ENCODE measurements around the gene NRXN3.

NRXN3 gene

DNA sequence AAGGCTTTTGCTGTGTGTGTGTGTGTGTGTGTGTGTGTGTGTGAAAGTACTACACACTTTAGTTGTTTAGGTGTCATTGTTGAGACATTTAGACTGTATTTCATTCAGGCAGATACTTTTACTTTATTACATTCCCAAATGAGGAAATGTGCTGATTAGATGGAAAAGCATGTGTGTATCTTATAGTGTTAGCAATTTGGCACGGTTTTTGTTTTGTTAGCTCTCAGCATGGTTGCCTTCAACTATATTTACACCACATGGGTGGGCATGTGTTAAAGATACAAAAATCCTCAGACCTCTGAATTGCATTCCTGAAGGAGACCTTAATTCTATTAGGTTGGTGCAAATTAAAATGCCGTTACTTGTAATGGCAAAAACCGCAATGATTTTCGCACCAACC is 1161.7 kb downstream of the NRXN3 start:
- no peak for DNase-seq

GRCh38 chr14:79332504-79333197 is 1162.5 kb downstream of the NRXN3 start:
- no peak for DNase-seq

DNA sequence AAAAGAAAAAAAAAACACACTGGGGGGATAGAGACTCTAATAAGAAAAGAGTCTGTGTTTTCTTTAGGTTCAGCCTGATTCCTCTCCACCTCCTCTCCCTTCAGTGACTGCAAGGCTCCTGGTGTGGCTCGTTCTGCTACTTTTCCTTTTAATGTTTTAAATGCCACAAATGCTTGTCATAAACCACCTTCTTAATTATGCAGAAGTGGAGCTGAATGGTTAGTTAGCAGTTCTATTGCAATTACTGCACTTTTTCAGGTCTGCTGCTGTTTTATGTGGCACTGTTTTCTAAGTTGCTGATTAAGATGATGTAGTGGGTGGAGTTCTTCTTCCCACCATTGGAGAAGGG is 1163.0 kb downstream of the NRXN3 start:
- no peak for DNase-seq

DNA sequence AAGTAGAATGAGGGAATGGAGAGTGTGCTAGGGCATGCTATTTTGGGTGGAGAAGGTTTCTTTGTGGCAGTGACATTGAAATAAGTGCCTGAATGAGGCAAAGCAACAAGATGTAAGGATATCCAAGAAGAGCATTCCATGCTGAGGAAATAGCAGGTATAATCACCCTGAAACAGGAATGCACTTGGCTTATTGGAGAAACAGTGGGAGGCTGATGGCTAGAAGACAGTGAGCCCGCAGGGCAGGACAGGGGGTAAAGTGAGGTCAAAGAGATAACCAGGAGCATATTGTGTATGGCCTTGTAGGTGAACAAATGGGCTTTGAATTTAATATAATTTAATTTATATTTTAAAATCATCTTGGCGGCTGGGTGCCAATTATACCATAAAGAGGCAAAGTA is 1164.1 kb downstream of the NRXN3 start:
- DNase-seq, result no peak

GRCh38 chr14:79337761-79338160 is 1167.6 kb downstream of the NRXN3 start:
- DNase-seq, result no peak

GRCh38 chr14:79342942-79343341 is 1172.8 kb downstream of the NRXN3 start:
- DNase-seq, result no peak

DNA sequence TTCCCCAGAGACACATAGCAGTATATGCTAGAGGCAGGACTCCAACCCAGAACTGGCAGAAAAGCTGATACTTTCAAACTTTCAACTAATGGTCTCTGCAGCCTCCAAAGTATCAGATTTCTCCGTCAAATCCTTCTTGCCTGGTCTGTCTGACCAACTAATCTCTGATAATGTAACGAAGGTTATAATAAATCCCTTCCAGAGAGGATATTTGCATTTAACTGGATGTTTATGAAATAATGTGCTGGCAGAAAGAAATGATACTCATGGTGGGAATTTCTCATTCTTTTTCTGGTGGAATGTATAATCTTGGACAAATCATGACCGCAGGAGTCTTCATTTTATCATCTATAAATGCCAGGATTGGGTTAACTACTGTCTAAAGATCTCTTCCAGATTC is 1180.8 kb downstream of the NRXN3 start:
- DNase-seq, result no peak

- no peak for DNase-seq
Measured at GRCh38 chr14:79352076-79352630, 1182.0 kb downstream of the NRXN3 start.

- DNase-seq, result no peak
Measured at GRCh38 chr14:79354336-79354735, 1184.2 kb downstream of the NRXN3 start.

- DNase-seq, result no peak
Measured at GRCh38 chr14:79356040-79356439, 1185.9 kb downstream of the NRXN3 start.

DNA sequence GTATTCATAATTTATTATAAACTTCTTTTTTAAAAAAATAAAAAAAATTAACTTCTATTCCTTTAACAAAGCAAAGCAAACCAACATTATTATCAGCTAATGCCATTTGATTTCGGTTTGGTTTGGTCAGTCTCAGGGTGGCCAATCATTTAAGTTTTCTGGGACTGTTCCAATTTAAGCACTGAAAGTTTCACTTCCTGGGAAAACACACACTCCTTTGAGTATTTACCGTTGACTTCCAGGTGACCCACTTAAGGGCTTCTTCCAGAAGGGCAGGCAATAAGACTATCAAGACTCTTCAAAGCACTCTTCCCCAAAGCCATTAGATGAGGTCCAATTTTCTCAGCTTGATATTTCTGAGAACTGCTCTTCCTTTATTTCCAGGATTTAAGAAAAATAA is 1187.1 kb downstream of the NRXN3 start:
- DNase-seq, result no peak

DNA sequence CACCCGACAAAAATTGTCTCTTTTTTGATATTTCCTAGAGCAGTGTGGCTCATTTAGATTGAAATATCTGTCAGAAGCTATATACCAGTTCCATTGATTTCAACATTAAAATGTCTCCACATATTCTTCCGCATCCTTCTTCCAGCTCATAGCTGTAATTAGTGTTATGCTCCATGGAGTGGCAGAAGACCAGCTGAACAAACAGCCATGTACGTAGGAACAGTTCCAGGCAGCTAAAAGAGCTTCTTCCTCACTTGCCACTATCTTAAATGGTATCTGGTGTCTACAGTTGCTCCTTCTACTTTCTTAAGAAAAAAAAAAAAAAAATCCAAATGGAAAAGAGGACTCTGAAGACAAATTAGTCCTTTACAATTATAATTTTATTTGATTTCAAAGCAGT is 1193.1 kb downstream of the NRXN3 start:
- no peak for DNase-seq

- no peak for DNase-seq
Measured at GRCh38 chr14:79369359-79370332, 1199.5 kb downstream of the NRXN3 start.

DNA sequence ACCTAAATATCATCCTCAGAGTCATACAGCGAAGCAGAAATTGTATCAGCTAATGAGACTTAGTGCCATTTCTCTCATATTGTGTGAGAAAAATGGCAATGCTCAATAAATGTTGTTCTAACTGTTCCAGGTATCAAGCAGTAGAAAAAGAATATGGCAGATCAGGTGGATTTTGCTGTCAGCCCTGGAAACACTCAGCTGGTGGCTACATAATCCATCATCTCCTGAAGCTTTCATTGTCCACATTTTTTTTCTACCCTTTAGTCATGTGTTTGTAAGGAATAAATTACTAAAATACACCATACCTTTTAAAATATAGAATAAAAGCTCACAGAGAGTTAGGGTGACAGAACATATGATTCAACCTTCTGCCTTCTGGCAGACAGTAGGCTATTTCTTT is 1200.8 kb downstream of the NRXN3 start:
- no peak for DNase-seq

DNA sequence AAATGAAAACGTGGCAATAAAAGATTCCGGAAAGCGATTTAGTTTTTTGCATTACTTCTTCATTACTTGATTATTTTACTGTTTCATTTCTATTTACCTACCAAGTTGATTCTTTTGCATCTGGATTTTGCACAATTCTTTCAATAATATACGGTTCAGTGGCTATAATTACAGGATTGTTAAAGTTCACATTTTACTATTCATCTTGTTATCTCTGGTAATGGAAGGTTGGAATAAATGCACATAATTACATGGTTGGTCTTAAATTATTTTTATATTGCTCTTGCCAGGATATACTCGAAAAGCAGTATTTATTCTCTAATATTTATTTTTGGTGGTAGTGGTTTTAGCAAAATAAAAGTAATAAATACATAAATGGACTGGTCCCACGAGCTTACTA is 1203.3 kb downstream of the NRXN3 start:
- no peak for DNase-seq

- no peak for DNase-seq
Measured at GRCh38 chr14:79375356-79375755, 1205.2 kb downstream of the NRXN3 start.

GRCh38 chr14:79376557-79376956 is 1206.4 kb downstream of the NRXN3 start:
- DNase-seq, result no peak

GRCh38 chr14:79378020-79378419 is 1207.8 kb downstream of the NRXN3 start:
- no peak for DNase-seq

- DNase-seq, result no peak
Measured at GRCh38 chr14:79379266-79379665, 1209.1 kb downstream of the NRXN3 start.

GRCh38 chr14:79383031-79383430 is 1212.9 kb downstream of the NRXN3 start:
- DNase-seq, result no peak

DNA sequence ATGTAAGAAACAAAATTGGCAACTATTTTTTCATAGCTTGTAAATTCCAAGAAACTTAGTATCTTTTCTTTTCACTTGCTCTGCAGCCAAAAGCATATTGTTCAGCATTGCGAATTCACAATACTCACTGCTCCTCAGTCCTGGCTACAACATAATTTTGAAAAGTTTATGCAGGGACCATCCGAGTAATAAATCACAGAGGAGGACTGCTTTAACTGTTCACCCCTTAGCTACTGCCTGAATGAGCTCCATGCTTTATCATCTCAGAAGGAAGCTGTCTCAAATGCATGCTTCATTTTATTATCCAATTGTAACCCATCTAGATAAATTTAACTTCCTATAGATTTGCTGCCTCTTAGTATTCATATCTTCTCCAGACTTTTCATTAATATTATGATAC is 1213.3 kb downstream of the NRXN3 start:
- no peak for DNase-seq

DNA sequence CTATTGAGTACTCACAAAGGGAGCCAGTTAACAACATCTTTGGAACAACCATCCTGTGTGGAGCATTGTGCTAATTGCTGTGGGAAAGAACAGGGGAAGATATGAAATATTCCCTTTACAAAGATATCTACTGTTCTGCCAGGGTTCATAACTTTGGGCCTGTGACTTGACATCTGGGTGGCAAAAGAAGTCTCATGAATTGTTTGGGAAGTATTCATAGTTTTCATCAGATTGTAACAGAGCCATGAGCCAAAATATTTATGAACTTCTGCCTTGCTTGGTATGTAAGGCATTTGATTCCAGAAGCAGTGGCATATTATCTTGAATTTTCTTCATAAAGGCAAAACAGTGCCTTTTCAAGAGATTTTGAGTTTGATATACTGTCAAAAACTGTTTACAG is 1224.9 kb downstream of the NRXN3 start:
- DNase-seq, result no peak

DNA sequence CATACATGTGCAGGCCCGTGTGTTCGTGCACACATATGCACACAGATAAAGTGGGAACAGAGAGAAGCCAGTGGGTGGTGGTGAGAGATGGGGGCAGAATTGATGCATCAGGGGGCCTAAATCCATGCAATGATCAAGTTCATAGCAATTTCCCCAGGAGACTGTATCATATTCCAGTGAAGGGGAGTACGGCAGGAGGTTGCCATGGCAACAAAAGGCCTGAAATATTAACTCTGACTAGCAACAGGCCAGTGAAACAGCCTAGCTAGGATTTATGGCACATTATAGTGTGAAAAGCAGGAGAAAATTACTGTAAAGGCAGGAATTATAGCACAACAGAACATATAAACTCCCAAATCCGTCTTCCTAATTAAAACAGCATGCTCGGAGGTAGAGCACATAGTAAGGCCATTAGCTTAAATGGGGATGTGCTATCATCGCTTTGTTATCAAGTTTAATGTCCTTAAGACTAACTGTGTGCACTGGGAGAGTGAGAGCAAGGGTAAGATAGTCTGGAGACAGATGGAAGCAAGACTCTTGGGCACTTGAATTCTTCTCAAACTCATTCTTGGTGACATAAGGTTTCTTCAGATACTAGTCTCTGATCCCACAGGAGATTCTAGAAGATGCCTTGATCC is 1234.8 kb downstream of the NRXN3 start:
- DNase-seq, result no peak

GRCh38 chr14:79405512-79405910 is 1235.3 kb downstream of the NRXN3 start:
- no peak for DNase-seq
